ENCODE measurements around the gene SLC25A21.

The SLC25A21 gene

DNA sequence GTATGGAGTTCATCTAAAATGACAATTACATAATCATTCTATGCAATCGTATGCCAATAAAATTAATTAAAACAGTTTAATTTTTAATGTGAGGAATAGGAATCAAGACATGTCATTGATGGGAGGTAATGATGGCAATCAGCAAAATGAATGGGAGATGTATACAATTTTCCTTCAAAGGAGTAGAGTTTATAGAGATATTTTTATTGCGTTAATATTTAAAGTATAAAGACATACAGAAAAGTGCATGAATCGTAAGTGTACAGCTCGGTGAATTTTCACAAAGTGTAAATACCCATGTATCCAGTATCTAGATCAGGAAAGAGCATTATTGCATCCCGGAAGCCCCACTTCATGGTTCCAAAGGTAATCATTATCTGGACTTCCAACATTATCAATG is 26.5 kb upstream of the SLC25A21 start:
- no peaks in the 10 kb centered on the region for H3K79me2 ChIP-seq (ENCODE audit: insufficient read depth, low read length)
- H3K27ac ChIP-seq (ENCODE audit: low read depth, low read length): no peak overlapping the region
- no peaks in the 10 kb centered on the region for H3K9me3 ChIP-seq (ENCODE audit: insufficient read depth, low read length)
- H3K4me2 ChIP-seq (ENCODE audit: low read depth, low read length, poor library complexity, severe bottlenecking): no peak overlapping the region
- H3K4me3 ChIP-seq (ENCODE audit: insufficient read depth, low read length, poor library complexity, severe bottlenecking): no peak overlapping the region
- no peak for TF ChIP-seq EZH2phosphoT487 (conservative IDR thresholded peaks at IDR 0.05; ENCODE audit: low read length)
- TF ChIP-seq, protein P1, sequence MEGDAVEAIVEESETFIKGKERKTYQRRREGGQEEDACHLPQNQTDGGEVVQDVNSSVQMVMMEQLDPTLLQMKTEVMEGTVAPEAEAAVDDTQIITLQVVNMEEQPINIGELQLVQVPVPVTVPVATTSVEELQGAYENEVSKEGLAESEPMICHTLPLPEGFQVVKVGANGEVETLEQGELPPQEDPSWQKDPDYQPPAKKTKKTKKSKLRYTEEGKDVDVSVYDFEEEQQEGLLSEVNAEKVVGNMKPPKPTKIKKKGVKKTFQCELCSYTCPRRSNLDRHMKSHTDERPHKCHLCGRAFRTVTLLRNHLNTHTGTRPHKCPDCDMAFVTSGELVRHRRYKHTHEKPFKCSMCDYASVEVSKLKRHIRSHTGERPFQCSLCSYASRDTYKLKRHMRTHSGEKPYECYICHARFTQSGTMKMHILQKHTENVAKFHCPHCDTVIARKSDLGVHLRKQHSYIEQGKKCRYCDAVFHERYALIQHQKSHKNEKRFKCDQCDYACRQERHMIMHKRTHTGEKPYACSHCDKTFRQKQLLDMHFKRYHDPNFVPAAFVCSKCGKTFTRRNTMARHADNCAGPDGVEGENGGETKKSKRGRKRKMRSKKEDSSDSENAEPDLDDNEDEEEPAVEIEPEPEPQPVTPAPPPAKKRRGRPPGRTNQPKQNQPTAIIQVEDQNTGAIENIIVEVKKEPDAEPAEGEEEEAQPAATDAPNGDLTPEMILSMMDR (IDR thresholded peaks at IDR 0.05; ENCODE audit: insufficient read depth, low read length, poor library complexity, severe bottlenecking): no peak
- H4K20me1 ChIP-seq (ENCODE audit: low read depth, low read length): no peaks in the 10 kb centered on the region
- no peak overlapping the region for H2AFZ ChIP-seq (ENCODE audit: low read depth, low read length, severe bottlenecking)
- no peaks in the 10 kb centered on the region for H3K27me3 ChIP-seq (ENCODE audit: low read length)
- no peaks in the 10 kb centered on the region for H3F3A ChIP-seq (ENCODE audit: insufficient read depth)
- no peaks in the 10 kb centered on the region for H3K9me2 ChIP-seq (replicated peaks; ENCODE audit: insufficient read depth, low read length)
- H3K36me3 ChIP-seq (ENCODE audit: low read length): no peaks in the 10 kb centered on the region
- no peak overlapping the region for H3K9ac ChIP-seq (ENCODE audit: low read length)

DNA sequence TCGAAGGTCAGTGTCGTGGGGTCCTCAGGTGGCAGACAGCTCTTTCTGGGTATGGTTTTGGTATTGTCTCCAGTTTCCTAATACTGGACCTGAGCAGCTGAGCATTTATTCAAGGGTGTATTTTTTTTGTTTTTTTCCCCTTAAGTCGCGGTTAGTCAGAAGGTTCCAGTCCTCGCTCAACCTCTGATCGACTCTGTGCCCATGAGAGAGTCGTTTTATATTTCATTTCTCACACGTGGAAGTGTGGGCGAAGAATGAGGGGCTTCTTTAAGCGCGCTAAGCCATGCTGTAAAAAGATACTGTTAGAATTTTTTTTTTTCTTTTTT is 25.8 kb upstream of the SLC25A21 start:
- Histone ChIP-seq H3K9ac (ENCODE audit: low read length) (no peak overlapping the region), H3K9me2 (replicated peaks; ENCODE audit: insufficient read depth, low read length) (no peaks in the 10 kb centered on the region), H3K4me2 (ENCODE audit: low read depth, low read length, poor library complexity, severe bottlenecking) (no peak overlapping the region), H2AFZ (ENCODE audit: low read depth, low read length, severe bottlenecking) (no peak overlapping the region), H3F3A (ENCODE audit: insufficient read depth) (no peaks in the 10 kb centered on the region), H3K4me3 (ENCODE audit: insufficient read depth, low read length, poor library complexity, severe bottlenecking) (no peak overlapping the region), H3K27me3 (ENCODE audit: low read length) (no peaks in the 10 kb centered on the region), H3K79me2 (ENCODE audit: insufficient read depth, low read length) (no peaks in the 10 kb centered on the region), H4K20me1 (ENCODE audit: low read depth, low read length) (no peaks in the 10 kb centered on the region), H3K9me3 (ENCODE audit: insufficient read depth, low read length) (no peaks in the 10 kb centered on the region), H3K36me3 (ENCODE audit: low read length) (no peaks in the 10 kb centered on the region), H3K27ac (ENCODE audit: low read depth, low read length) (no peak overlapping the region)
- TF ChIP-seq, protein P1 (IDR thresholded peaks at IDR 0.05; ENCODE audit: insufficient read depth, low read length, poor library complexity, severe bottlenecking): no peak
- no peak for TF ChIP-seq EZH2phosphoT487 (conservative IDR thresholded peaks at IDR 0.05; ENCODE audit: low read length)

DNA sequence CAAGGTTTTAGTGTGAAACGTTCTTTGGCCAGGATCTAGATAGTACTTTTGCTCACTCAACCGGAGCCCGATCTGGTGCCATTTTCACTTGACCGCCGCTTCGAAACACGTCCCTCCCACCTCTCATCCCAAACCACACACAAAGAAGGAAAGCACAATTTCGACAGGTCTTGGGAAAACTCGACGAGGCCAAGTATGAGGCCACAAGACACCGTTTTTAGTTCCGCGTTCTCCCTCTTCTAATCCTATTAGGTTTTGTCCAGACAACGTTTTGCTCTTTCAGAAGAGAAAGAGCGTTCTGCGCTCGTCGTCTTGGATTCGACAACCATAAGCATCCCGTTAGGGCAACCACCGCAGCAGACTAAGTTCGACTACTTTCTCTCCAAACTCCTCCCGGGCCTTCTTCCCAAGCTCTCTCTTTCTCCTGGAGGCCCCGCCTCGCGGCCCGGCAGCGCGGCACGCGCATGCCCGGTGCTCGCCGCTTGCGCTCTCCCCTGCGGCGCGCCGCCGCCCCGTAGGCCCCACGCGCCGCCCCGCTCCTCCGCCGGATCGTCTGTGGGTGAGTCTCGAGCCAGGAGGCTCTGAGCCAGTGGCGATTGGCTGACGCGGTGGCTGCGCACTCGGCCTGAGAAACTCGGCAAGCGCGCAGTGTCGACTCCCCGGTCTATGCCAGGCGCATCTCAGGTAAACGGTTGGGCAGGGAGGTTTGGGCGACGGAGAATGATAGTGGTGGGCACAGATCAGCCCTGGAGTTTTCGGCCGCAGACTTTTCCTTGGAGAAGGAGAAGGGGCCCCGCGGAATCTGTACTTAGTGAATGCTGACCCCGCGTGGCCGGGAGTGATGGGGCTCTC is 25.2 kb upstream of the SLC25A21 start, which contains the start of gene MIPOL1:
TSS of gene MIPOL1 (plus strand) at position 517 of the 852 bp plus-strand sequence. CDS start 49,952 bp downstream, outside the sequence.
- no peak within 1 kb of the TSS for H2AFZ ChIP-seq (ENCODE audit: low read depth, low read length, severe bottlenecking)
- H3K9me2 ChIP-seq (replicated peaks; ENCODE audit: insufficient read depth, low read length): no peaks in the 10 kb centered on the region
- H3K36me3 ChIP-seq (ENCODE audit: low read length): no peaks in the 10 kb centered on the region
- TF ChIP-seq, protein P1 (IDR thresholded peaks at IDR 0.05; ENCODE audit: insufficient read depth, low read length, poor library complexity, severe bottlenecking): no peak
- no peak for TF ChIP-seq EZH2phosphoT487 (conservative IDR thresholded peaks at IDR 0.05; ENCODE audit: low read length)
- H3K27ac ChIP-seq (ENCODE audit: low read depth, low read length): no peak within 1 kb of the TSS
- H3K4me3 ChIP-seq (ENCODE audit: insufficient read depth, low read length, poor library complexity, severe bottlenecking): no peak within 1 kb of the TSS
- no peaks in the 10 kb centered on the region for H3K9me3 ChIP-seq (ENCODE audit: insufficient read depth, low read length)
- no peaks in the 10 kb centered on the region for H4K20me1 ChIP-seq (ENCODE audit: low read depth, low read length)
- H3F3A ChIP-seq (ENCODE audit: insufficient read depth): no peaks in the 10 kb centered on the region
- H3K9ac ChIP-seq (ENCODE audit: low read length): no peak within 1 kb of the TSS
- no peak within 1 kb of the TSS for H3K4me2 ChIP-seq (ENCODE audit: low read depth, low read length, poor library complexity, severe bottlenecking)
- H3K27me3 ChIP-seq (ENCODE audit: low read length): no peaks in the 10 kb centered on the region
- no peaks in the 10 kb centered on the region for H3K79me2 ChIP-seq (ENCODE audit: insufficient read depth, low read length)

Measured in SU-DHL-6 (cell line).